Measurements from ENCODE around the gene CDH13.

Gene CDH13

DNA sequence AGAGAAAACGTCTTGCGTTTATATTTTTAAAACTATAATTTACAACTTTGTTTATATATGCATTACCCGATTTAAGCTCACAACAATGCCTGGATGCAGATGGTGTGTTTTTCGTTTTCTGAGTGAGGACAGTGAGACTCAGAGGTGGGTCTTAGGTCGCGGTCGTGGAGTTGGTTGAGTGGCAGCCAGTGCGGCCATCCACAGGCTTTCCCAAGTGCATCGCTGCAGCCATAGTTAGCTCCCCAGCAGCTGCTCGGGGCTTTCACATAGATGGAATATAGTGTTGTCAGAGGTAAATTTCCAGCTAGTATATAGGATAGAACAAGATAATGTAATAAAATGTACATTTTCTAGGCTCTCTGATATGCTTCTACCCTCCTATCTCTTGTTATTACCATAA is 417.8 kb downstream of the CDH13 start:
- Histone ChIP-seq H3K4me2 (ENCODE audit: low read length) (no peak overlapping the region), H3K36me3 (ENCODE audit: control insufficient read depth, low read length) (no peaks in the 10 kb centered on the region), H4K20me1 (ENCODE audit: control insufficient read depth, insufficient read depth, low read depth, low read length) (no peaks in the 10 kb centered on the region), H3K4me3 (ENCODE audit: low read length) (no peak overlapping the region), H3K27ac (ENCODE audit: low read depth, low read length) (no peak overlapping the region), H3F3A (ENCODE audit: control insufficient read depth, insufficient read depth) (no peaks in the 10 kb centered on the region), H3K4me1 (ENCODE audit: control insufficient read depth, low read length) (no peaks in the 10 kb centered on the region), H3K9me3 (ENCODE audit: control insufficient read depth, insufficient read depth, low read length) (no peaks in the 10 kb centered on the region), H3K27me3 (ENCODE audit: control insufficient read depth, low read length) (no peaks in the 10 kb centered on the region), H3K79me2 (ENCODE audit: control insufficient read depth, low read length) (no peaks in the 10 kb centered on the region), H3K9me2 (replicated peaks; ENCODE audit: control insufficient read depth, low read length) (no peaks in the 10 kb centered on the region)
- TF ChIP-seq, protein P1, sequence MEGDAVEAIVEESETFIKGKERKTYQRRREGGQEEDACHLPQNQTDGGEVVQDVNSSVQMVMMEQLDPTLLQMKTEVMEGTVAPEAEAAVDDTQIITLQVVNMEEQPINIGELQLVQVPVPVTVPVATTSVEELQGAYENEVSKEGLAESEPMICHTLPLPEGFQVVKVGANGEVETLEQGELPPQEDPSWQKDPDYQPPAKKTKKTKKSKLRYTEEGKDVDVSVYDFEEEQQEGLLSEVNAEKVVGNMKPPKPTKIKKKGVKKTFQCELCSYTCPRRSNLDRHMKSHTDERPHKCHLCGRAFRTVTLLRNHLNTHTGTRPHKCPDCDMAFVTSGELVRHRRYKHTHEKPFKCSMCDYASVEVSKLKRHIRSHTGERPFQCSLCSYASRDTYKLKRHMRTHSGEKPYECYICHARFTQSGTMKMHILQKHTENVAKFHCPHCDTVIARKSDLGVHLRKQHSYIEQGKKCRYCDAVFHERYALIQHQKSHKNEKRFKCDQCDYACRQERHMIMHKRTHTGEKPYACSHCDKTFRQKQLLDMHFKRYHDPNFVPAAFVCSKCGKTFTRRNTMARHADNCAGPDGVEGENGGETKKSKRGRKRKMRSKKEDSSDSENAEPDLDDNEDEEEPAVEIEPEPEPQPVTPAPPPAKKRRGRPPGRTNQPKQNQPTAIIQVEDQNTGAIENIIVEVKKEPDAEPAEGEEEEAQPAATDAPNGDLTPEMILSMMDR (IDR thresholded peaks at IDR 0.05; ENCODE audit: low read depth, low read length, poor library complexity, severe bottlenecking): no peak
- no peak for TF ChIP-seq EZH2phosphoT487 (IDR thresholded peaks at IDR 0.05; ENCODE audit: borderline replicate concordance, low read length)

DNA sequence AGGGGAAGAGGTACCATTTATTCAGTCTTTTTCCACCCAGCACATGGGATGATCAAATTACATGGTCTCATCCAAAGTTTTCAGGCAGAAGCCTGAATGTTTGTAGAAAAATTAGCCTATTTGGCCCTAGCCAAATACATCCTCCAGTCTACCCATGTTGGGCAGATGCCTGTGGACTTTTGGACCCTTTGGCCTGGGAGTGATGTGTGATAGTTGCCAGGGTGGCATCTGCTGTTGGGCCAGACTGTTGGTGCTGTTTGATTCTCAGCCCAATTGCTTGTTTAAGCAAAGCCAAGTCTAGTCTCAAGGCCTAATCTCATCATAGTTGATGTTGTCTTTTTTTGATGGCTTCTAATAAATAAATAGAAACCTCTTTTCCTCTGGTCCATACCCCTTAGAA is 419.0 kb downstream of the CDH13 start:
- Histone ChIP-seq H3K27me3 (ENCODE audit: control insufficient read depth, low read length) (no peaks in the 10 kb centered on the region), H3K27ac (ENCODE audit: low read depth, low read length) (no peak overlapping the region), H3K4me3 (ENCODE audit: low read length) (no peak overlapping the region), H3F3A (ENCODE audit: control insufficient read depth, insufficient read depth) (no peaks in the 10 kb centered on the region), H3K4me1 (ENCODE audit: control insufficient read depth, low read length) (no peaks in the 10 kb centered on the region), H3K36me3 (ENCODE audit: control insufficient read depth, low read length) (no peaks in the 10 kb centered on the region), H4K20me1 (ENCODE audit: control insufficient read depth, insufficient read depth, low read depth, low read length) (no peaks in the 10 kb centered on the region), H3K9me2 (replicated peaks; ENCODE audit: control insufficient read depth, low read length) (no peaks in the 10 kb centered on the region), H3K4me2 (ENCODE audit: low read length) (no peak overlapping the region), H3K79me2 (ENCODE audit: control insufficient read depth, low read length) (no peaks in the 10 kb centered on the region), H3K9me3 (ENCODE audit: control insufficient read depth, insufficient read depth, low read length) (no peaks in the 10 kb centered on the region)
- TF ChIP-seq, protein P1 (IDR thresholded peaks at IDR 0.05; ENCODE audit: low read depth, low read length, poor library complexity, severe bottlenecking): no peak
- TF ChIP-seq EZH2phosphoT487 (IDR thresholded peaks at IDR 0.05; ENCODE audit: borderline replicate concordance, low read length): no peak

DNA sequence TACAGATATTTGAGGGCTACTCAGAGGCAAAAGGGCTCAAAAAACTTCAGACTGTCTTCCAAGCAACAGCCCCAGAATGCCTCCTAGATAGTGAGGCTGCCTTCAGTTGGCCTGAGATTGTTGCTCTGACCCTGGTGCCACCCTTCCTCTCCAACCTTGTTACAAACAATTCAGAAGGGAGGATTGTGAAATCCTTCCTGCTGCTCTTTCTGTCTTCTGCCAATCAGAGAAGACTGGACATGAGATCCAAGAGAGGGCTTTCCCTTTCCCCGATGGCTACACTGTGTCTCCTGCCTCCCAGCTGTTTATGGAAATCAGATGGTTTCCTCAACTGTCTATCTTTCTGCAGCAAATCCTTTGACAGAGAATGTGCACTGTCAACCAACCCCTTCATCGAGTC is 419.9 kb downstream of the CDH13 start:
- Histone ChIP-seq H3K9me3 (ENCODE audit: control insufficient read depth, insufficient read depth, low read length) (no peaks in the 10 kb centered on the region), H3K4me3 (ENCODE audit: low read length) (no peak overlapping the region), H3K4me2 (ENCODE audit: low read length) (no peak overlapping the region), H3K4me1 (ENCODE audit: control insufficient read depth, low read length) (no peaks in the 10 kb centered on the region), H3K27ac (ENCODE audit: low read depth, low read length) (no peak overlapping the region), H3K27me3 (ENCODE audit: control insufficient read depth, low read length) (no peaks in the 10 kb centered on the region), H4K20me1 (ENCODE audit: control insufficient read depth, insufficient read depth, low read depth, low read length) (no peaks in the 10 kb centered on the region), H3K9me2 (replicated peaks; ENCODE audit: control insufficient read depth, low read length) (no peaks in the 10 kb centered on the region), H3K79me2 (ENCODE audit: control insufficient read depth, low read length) (no peaks in the 10 kb centered on the region), H3K36me3 (ENCODE audit: control insufficient read depth, low read length) (no peaks in the 10 kb centered on the region), H3F3A (ENCODE audit: control insufficient read depth, insufficient read depth) (no peaks in the 10 kb centered on the region)
- TF ChIP-seq, protein P1 (IDR thresholded peaks at IDR 0.05; ENCODE audit: low read depth, low read length, poor library complexity, severe bottlenecking): no peak
- no peak for TF ChIP-seq EZH2phosphoT487 (IDR thresholded peaks at IDR 0.05; ENCODE audit: borderline replicate concordance, low read length)

DNA sequence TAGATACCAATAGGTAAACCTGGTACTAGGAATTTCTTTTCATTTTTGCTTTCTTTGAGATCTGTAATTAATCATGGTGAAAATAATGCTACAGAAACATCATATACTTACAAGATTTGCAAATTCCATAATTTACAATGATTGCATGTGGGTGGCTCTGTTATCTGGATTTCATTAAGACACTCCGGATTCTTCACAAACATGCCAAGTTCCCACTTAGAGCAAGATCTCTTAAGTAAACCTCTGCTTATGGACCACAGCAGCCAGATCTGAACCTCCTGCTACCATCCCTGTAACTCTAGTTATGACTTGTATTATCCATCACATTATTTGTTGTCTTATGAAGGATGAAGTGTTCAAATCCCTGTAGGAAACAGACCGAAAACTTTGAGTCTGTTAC is 424.7 kb downstream of the CDH13 start:
- H4K20me1 ChIP-seq (ENCODE audit: control insufficient read depth, insufficient read depth, low read depth, low read length): no peaks in the 10 kb centered on the region
- H3K9me3 ChIP-seq (ENCODE audit: control insufficient read depth, insufficient read depth, low read length): no peaks in the 10 kb centered on the region
- H3K4me3 ChIP-seq (ENCODE audit: low read length): no peak overlapping the region
- H3F3A ChIP-seq (ENCODE audit: control insufficient read depth, insufficient read depth): no peaks in the 10 kb centered on the region
- H3K79me2 ChIP-seq (ENCODE audit: control insufficient read depth, low read length): no peaks in the 10 kb centered on the region
- no peaks in the 10 kb centered on the region for H3K36me3 ChIP-seq (ENCODE audit: control insufficient read depth, low read length)
- no peaks in the 10 kb centered on the region for H3K9me2 ChIP-seq (replicated peaks; ENCODE audit: control insufficient read depth, low read length)
- no peaks in the 10 kb centered on the region for H3K27me3 ChIP-seq (ENCODE audit: control insufficient read depth, low read length)
- no peak overlapping the region for H3K27ac ChIP-seq (ENCODE audit: low read depth, low read length)
- H3K4me2 ChIP-seq (ENCODE audit: low read length): no peak overlapping the region
- H3K4me1 ChIP-seq (ENCODE audit: control insufficient read depth, low read length): no peaks in the 10 kb centered on the region
- TF ChIP-seq, protein P1 (IDR thresholded peaks at IDR 0.05; ENCODE audit: low read depth, low read length, poor library complexity, severe bottlenecking): no peak
- no peak for TF ChIP-seq EZH2phosphoT487 (IDR thresholded peaks at IDR 0.05; ENCODE audit: borderline replicate concordance, low read length)

Data from DOHH2 (cell line).